ENCODE results near the gene LNPK.
"Not testable (repeated sequence)": the region's sequence is repeated elsewhere in the genome, so short reads cannot be mapped to it uniquely, and the experiment has no call there.

Gene LNPK

GRCh38 chr2:176001916-176002687, at the start of gene LNPK:
Gene LNPK, minus strand, starts transcription at chr2:176002267. Its CDS starts 6,683 bp downstream, at chr2:175995584.
- peak; percentile 88 to 96 (median 95) for DNase-seq

GRCh38 chr2:176039375-176039774, 37.3 kb upstream of the LNPK start:
- DNase-seq, result no peak

GRCh38 chr2:176038694-176039093, 36.6 kb upstream of the LNPK start:
- no peak for DNase-seq

GRCh38 chr2:176035013-176035691, 33.1 kb upstream of the LNPK start:
- no peak for DNase-seq

- DNase-seq, result no peak
Observed at GRCh38 chr2:176027806-176028205, 25.7 kb upstream of the LNPK start.

- DNase-seq, result no peak
Observed at GRCh38 chr2:176025932-176026331, 23.9 kb upstream of the LNPK start.

- DNase-seq, result no peak
Observed at GRCh38 chr2:176024083-176024482, 22.0 kb upstream of the LNPK start.

- DNase-seq, result no peak
Observed at GRCh38 chr2:176022048-176022447, 20.0 kb upstream of the LNPK start.

GRCh38 chr2:176020400-176020799, 18.3 kb upstream of the LNPK start:
- DNase-seq, result no peak

- no peak for DNase-seq
Observed at GRCh38 chr2:176018708-176019107, 16.6 kb upstream of the LNPK start.

GRCh38 chr2:176009445-176009844, 7.4 kb upstream of the LNPK start:
- DNase-seq, result no peak

- DNase-seq, result no peak
Observed at GRCh38 chr2:176004934-176005333, 2.9 kb upstream of the LNPK start.

GRCh38 chr2:176003958-176004357, 1.9 kb upstream of the LNPK start:
- peak in 1 of 3 experiments; percentile 26 for DNase-seq

- DNase-seq, result peak; percentile 32 to 90 (median 83)
Observed at GRCh38 chr2:176002688-176003210, 682 bp upstream of the LNPK start.

GRCh38 chr2:176001281-176001915, 669 bp downstream of the LNPK start:
- DNase-seq, result peak; percentile 43 to 83 (median 78)

- no peak for DNase-seq
Observed at GRCh38 chr2:175999283-175999819, 2.7 kb downstream of the LNPK start.

- DNase-seq, result no peak
Observed at GRCh38 chr2:175990099-175990498, 12.0 kb downstream of the LNPK start.

GRCh38 chr2:175987126-175987525, 14.9 kb downstream of the LNPK start:
- not testable (repeated sequence) for DNase-seq

- no peak for DNase-seq
Observed at GRCh38 chr2:175984846-175985245, 17.2 kb downstream of the LNPK start.

GRCh38 chr2:175981551-175981950, 20.5 kb downstream of the LNPK start:
- no peak for DNase-seq

GRCh38 chr2:175976391-175977157, 25.5 kb downstream of the LNPK start:
- DNase-seq, result no peak

GRCh38 chr2:175973373-175973772, 28.7 kb downstream of the LNPK start:
- DNase-seq, result no peak

GRCh38 chr2:175966839-175967238, 35.2 kb downstream of the LNPK start:
- DNase-seq, result no peak
